HEK293T (cell line): ENCODE results near the gene TMC6.
A peak's percentile ranks its signal among the peaks of the same experiment; 100 is the strongest.

ENCODE experiments used
- CTCF ChIA-PET: fragments of 350-600 bp; formaldehyde crosslinking; extraction: SDS; loops from one replicate; lab custom pipeline; 2021; ENCODE audit warnings: antibody characterized with exemption, inconsistent platforms; lab: Yijun Ruan, JAX
- POLR2A ChIA-PET: fragments of 350-600 bp; formaldehyde crosslinking; extraction: SDS; loops from one replicate; lab custom pipeline; 2020; ENCODE audit warnings: antibody characterized with exemption, inconsistent platforms; lab: Yijun Ruan, JAX
- DNase-seq: peaks from one replicate; pipeline ENCODE4 v3.0.0; 2012; ENCODE audit warnings: mixed read lengths; ENCODE audit errors: extremely low spot score
- ARNT ChIP-seq: fragments of 450-650 bp; IDR thresholded peaks from 2 replicates; pipeline ENCODE4 v1.6.1; 2017; ENCODE audit warnings: mild to moderate bottlenecking
- BHLHE40 ChIP-seq: fragments of 450-650 bp; IDR thresholded peaks from 2 replicates; pipeline ENCODE4 v1.6.1; 2016; ENCODE audit warnings: mild to moderate bottlenecking, moderate library complexity, borderline replicate concordance
- CTBP1 ChIP-seq: fragments of 450-650 bp; IDR thresholded peaks from 2 replicates; pipeline ENCODE4 v1.6.1; 2016; ENCODE audit warnings: borderline replicate concordance
- ELF4 ChIP-seq: fragments of 450-650 bp; IDR thresholded peaks from 2 replicates; pipeline ENCODE4 v1.6.1; 2017; ENCODE audit warnings: antibody characterized with exemption
- FOXA1 ChIP-seq: fragments of 450-650 bp; IDR thresholded peaks from 2 replicates; pipeline ENCODE4 v1.6.1; 2016; ENCODE audit warnings: mild to moderate bottlenecking
- FOXK2 ChIP-seq: fragments of 450-650 bp; IDR thresholded peaks from 2 replicates; pipeline ENCODE4 v1.6.1; 2016; ENCODE audit warnings: mild to moderate bottlenecking
- FOXM1 ChIP-seq: fragments of 450-650 bp; IDR thresholded peaks from 2 replicates; pipeline ENCODE4 v1.6.1; 2017; ENCODE audit warnings: mild to moderate bottlenecking, borderline replicate concordance
- HDGF ChIP-seq: fragments of 450-650 bp; IDR thresholded peaks from 2 replicates; pipeline ENCODE4 v1.6.1; 2017; ENCODE audit warnings: antibody characterized with exemption, borderline replicate concordance
- L3MBTL2 ChIP-seq: fragments of 450-650 bp; conservative IDR thresholded peaks from 2 replicates; pipeline ENCODE4 v1.6.1; 2016; ENCODE audit warnings: mild to moderate bottlenecking
- LEF1 ChIP-seq: fragments of 450-650 bp; IDR thresholded peaks from 2 replicates; pipeline ENCODE4 v1.6.1; 2017; ENCODE audit warnings: mild to moderate bottlenecking, borderline replicate concordance
- NFRKB ChIP-seq: fragments of 450-650 bp; IDR thresholded peaks from 2 replicates; pipeline ENCODE4 v1.6.1; 2016; ENCODE audit warnings: mild to moderate bottlenecking, moderate library complexity
- PKNOX1 ChIP-seq: fragments of 450-650 bp; IDR thresholded peaks from 2 replicates; pipeline ENCODE4 v1.6.1; 2016
- SP1 ChIP-seq: fragments of 450-650 bp; IDR thresholded peaks from 2 replicates; pipeline ENCODE4 v1.6.1; 2017
- SUZ12 ChIP-seq: fragments of 450-650 bp; IDR thresholded peaks from 2 replicates; pipeline ENCODE4 v1.6.1; 2016; ENCODE audit warnings: mild to moderate bottlenecking
- TARDBP ChIP-seq: fragments of 450-650 bp; IDR thresholded peaks from 2 replicates; pipeline ENCODE4 v1.6.1; 2016
- ZNF384 ChIP-seq: fragments of 450-650 bp; IDR thresholded peaks from 2 replicates; pipeline ENCODE4 v1.6.1; 2016

The TMC6 gene

GRCh38 chr17:78138204-78139060 lies 9.9 kb upstream of the TMC6 start:
- CTCF ChIA-PET, result interaction anchor here (0.6 to 3.8 kb wide), 3 partner anchors 10 to 596 kb away, joined by 3 to 15 read pairs (median 5); partner anchors contain the start of gene TMC6
- DNase-seq, result no peak
- TF ChIP-seq CTBP1 (no peak), SUZ12 (no peak), ZNF384 (no peak), ELF4 (no peak), SP1 (no peak), HDGF (no peak), L3MBTL2 (no peak), FOXM1 (no peak)
- POLR2A ChIA-PET, result interaction anchor here (1.1 kb wide), 1 partner anchor 32 kb away, joined by 4 read pairs; no protein-coding TSS in a partner anchor

- no peak for DNase-seq
- POLR2A ChIA-PET, result interaction anchor here (1.1 kb wide), 1 partner anchor 33 kb away, joined by 4 read pairs; no protein-coding TSS in a partner anchor
- CTCF ChIA-PET, result interaction anchor here (0.5 to 3.8 kb wide), 8 partner anchors 9 to 597 kb away, joined by 3 to 15 read pairs (median 4); partner anchors contain the start of gene TMC6
- TF ChIP-seq SUZ12 (no peak), FOXM1 (no peak), HDGF (no peak), PKNOX1 (no peak), CTBP1 (no peak), SP1 (no peak), LEF1 (no peak), ELF4 (no peak), NFRKB (no peak), TARDBP (no peak), ZNF384 (no peak), BHLHE40 (no peak), L3MBTL2 (no peak), ARNT (no peak), FOXK2 (no peak), FOXA1 (no peak)
Measured at GRCh38 chr17:78137392-78138203, 9.0 kb upstream of the TMC6 start.

- ChIA-PET POLR2A (interaction anchor here (2.3 kb wide), 1 partner anchor 8 kb away, joined by 6 read pairs; no protein-coding TSS in a partner anchor), CTCF (interaction anchor here (0.6 to 3.8 kb wide), 5 partner anchors 8 to 244 kb away, joined by 3 to 15 read pairs (median 5); no protein-coding TSS in a partner anchor)
- DNase-seq, result no peak
- no peak for TF ChIP-seq ELF4
- TF ChIP-seq FOXK2, result no peak
- no peak for TF ChIP-seq BHLHE40
- no peak for TF ChIP-seq NFRKB
- no peak for TF ChIP-seq FOXM1
Measured at GRCh38 chr17:78135858-78136500, 7.4 kb upstream of the TMC6 start.

GRCh38 chr17:78134899-78135385 lies 6.4 kb upstream of the TMC6 start:
- no peak for DNase-seq
- POLR2A ChIA-PET, result interaction anchor here (2.3 kb wide), 1 partner anchor 9 kb away, joined by 6 read pairs; no protein-coding TSS in a partner anchor
- TF ChIP-seq FOXM1 (no peak), NFRKB (no peak), TARDBP (no peak), CTBP1 (no peak), L3MBTL2 (no peak), SP1 (no peak), ELF4 (no peak), ZNF384 (no peak), HDGF (no peak)
- CTCF ChIA-PET, result interaction anchor here (0.7 to 3.8 kb wide), 5 partner anchors 9 to 154 kb away, joined by 3 to 15 read pairs (median 6); no protein-coding TSS in a partner anchor

GRCh38 chr17:78133971-78134898 lies 5.7 kb upstream of the TMC6 start:
- POLR2A ChIA-PET, result interaction anchor here (2.3 kb wide), 1 partner anchor 10 kb away, joined by 6 read pairs; no protein-coding TSS in a partner anchor
- TF ChIP-seq ARNT (peak; percentile 9; the same call in 1 of the 2 replicates), FOXA1 (no peak)

More at GRCh38 chr17:78133971-78134898, 5.7 kb upstream of the TMC6 start:
- peak; percentile 77 for DNase-seq
- CTCF ChIA-PET, result interaction anchor here (0.7 to 1.7 kb wide), 4 partner anchors 10 to 154 kb away, joined by 3 to 6 read pairs (median 6); no protein-coding TSS in a partner anchor
